HL-60 (cell line): ENCODE results near the gene CRYBA4.

Experiments
- DNase-seq, 2 experiments: peaks; one replicate each; pipeline ENCODE4 v3.0.0-alpha.2; 2010 to 2020; ENCODE audit warnings: low read depth in 1 of 2, low spot score in 1 of 2
- H3K27ac ChIP-seq: fragments of 250-450 bp; sonication (Bioruptor Pico); replicated peaks from 2 replicates; pipeline ENCODE4 v1.5.1; 2020; ENCODE audit warnings: mild to moderate bottlenecking, moderate library complexity
- H3K27me3 ChIP-seq: fragments of 250-450 bp; sonication (Bioruptor Pico); 2 replicates; pipeline ENCODE4 v1.5.1; 2021; ENCODE audit warnings: mild to moderate bottlenecking, moderate library complexity; ENCODE audit not compliant: insufficient read depth, poor library complexity, severe bottlenecking
- H3K4me3 ChIP-seq: replicated peaks from 2 replicates; pipeline ENCODE4 v1.5.1; 2011; ENCODE audit warnings: mild to moderate bottlenecking, control low read depth, low read length; ENCODE audit not compliant: insufficient read depth
- GABPA ChIP-seq: IDR thresholded peaks from 2 replicates; pipeline ENCODE4 v1.6.1; 2012; ENCODE audit warnings: low read depth
- POLR2AphosphoS5 ChIP-seq: IDR thresholded peaks from 2 replicates; pipeline ENCODE4 v1.6.1; 2012; ENCODE audit warnings: low read depth
- SPI1 ChIP-seq: IDR thresholded peaks from 2 replicates; pipeline ENCODE4 v1.6.1; 2012; ENCODE audit warnings: low read depth, mild to moderate bottlenecking, borderline replicate concordance
- TF ChIP-seq, protein P1 (sequence below): IDR thresholded peaks from one replicate; pipeline ENCODE4 v1.5.1; 2011; ENCODE audit warnings: low read length, control low read depth, inconsistent platforms; ENCODE audit not compliant: insufficient read depth
- TF ChIP-seq, protein P2 (sequence below): IDR thresholded peaks from 2 replicates; pipeline ENCODE4 v1.6.1; 2012; ENCODE audit warnings: low read depth; ENCODE audit not compliant: insufficient replicate concordance

CRYBA4 gene

DNA sequence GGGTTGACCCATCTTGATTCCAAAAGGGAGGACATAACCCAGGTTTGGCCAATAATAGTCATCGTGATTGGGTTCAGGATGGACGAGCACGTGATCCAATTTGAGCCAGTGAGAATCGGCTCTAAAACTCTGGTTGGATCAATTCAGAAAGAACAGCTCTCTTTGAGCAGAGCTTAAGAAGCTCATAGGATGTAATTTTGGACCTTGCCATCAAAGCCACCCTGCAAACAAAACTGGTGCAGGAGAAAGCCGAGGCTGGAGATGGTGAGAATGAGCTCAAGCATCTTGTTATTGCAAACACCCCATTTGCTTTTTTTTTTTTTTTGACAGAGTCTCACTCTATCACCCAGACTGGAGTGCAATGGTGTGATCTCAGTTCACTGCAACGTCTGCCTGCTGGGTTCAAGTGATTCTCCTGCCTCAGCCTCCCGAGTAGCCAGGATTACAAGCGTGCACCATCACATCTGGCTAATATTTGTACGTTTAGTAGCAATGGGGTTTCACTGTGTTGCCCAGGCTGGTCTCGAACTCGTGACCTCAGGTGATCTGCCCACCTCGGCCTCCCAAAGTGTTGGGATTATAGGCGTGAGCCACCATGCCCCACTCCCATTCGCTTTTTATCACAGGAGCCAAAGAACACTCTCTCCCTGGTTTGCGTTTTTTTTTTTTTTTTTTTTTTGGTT, 21.8 kb downstream of the CRYBA4 start:
- no peak overlapping the region for H3K4me3 ChIP-seq

DNA sequence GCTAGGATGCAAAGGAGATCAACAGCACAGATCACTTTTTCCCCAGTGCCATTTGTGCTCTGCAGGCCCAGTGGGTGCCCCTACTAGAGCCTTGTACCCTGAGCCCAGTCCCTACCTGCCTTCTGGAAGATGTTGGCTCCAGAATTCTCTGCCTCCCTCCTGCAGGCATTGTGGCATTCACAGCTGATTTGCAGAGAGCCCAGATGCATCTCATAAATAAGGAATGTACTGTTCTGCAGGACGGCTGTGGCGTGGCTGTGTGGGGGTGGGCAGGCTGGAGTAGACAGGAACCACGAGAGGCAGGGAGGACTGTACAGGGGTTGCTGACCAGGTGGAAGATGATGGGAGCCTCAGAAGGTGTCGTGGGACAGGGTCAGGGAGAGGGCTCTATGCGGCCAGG, 24.4 kb downstream of the CRYBA4 start:
- TF ChIP-seq SPI1 = no peak
- TF ChIP-seq, protein P1, sequence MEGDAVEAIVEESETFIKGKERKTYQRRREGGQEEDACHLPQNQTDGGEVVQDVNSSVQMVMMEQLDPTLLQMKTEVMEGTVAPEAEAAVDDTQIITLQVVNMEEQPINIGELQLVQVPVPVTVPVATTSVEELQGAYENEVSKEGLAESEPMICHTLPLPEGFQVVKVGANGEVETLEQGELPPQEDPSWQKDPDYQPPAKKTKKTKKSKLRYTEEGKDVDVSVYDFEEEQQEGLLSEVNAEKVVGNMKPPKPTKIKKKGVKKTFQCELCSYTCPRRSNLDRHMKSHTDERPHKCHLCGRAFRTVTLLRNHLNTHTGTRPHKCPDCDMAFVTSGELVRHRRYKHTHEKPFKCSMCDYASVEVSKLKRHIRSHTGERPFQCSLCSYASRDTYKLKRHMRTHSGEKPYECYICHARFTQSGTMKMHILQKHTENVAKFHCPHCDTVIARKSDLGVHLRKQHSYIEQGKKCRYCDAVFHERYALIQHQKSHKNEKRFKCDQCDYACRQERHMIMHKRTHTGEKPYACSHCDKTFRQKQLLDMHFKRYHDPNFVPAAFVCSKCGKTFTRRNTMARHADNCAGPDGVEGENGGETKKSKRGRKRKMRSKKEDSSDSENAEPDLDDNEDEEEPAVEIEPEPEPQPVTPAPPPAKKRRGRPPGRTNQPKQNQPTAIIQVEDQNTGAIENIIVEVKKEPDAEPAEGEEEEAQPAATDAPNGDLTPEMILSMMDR = no peak
- TF ChIP-seq GABPA = no peak
- no peak for TF ChIP-seq POLR2AphosphoS5
- TF ChIP-seq, protein P2, sequence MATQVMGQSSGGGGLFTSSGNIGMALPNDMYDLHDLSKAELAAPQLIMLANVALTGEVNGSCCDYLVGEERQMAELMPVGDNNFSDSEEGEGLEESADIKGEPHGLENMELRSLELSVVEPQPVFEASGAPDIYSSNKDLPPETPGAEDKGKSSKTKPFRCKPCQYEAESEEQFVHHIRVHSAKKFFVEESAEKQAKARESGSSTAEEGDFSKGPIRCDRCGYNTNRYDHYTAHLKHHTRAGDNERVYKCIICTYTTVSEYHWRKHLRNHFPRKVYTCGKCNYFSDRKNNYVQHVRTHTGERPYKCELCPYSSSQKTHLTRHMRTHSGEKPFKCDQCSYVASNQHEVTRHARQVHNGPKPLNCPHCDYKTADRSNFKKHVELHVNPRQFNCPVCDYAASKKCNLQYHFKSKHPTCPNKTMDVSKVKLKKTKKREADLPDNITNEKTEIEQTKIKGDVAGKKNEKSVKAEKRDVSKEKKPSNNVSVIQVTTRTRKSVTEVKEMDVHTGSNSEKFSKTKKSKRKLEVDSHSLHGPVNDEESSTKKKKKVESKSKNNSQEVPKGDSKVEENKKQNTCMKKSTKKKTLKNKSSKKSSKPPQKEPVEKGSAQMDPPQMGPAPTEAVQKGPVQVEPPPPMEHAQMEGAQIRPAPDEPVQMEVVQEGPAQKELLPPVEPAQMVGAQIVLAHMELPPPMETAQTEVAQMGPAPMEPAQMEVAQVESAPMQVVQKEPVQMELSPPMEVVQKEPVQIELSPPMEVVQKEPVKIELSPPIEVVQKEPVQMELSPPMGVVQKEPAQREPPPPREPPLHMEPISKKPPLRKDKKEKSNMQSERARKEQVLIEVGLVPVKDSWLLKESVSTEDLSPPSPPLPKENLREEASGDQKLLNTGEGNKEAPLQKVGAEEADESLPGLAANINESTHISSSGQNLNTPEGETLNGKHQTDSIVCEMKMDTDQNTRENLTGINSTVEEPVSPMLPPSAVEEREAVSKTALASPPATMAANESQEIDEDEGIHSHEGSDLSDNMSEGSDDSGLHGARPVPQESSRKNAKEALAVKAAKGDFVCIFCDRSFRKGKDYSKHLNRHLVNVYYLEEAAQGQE = no peak
- Histone ChIP-seq H3K27me3 (no peaks in the 10 kb centered on the region), H3K4me3 (no peak overlapping the region), H3K27ac (no peak overlapping the region)
- no peak for DNase-seq

More for the DNA sequence above, 21.8 kb downstream of the CRYBA4 start:
- Histone ChIP-seq H3K27me3 (no peaks in the 10 kb centered on the region), H3K27ac (no peak overlapping the region)
- TF ChIP-seq GABPA = no peak
- TF ChIP-seq, protein P2 = no peak
- DNase-seq = no peak

DNA sequence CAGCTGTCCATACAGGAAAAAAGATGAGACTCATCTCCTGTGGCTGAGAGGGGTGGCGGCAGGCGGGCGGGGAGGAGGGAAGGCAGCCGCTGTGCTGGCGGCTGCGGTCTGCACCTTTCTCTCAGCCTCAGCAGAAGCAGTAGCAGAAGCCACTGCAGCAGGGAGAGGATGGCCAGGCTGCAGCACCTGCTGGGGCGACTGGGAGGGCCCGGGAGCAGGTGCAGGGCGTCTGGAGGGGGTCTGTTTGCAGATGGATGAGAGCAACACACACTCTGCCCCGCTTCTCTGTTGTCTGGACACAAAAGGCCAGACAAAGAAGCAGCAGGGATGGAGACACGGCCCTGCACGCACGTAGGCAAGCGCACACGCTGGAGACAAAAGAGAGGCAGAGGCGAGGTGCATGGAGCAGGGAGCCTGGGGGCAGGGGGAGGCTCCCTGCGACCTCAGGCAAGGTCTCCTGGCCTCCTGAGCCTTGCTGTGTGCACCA, 26.3 kb downstream of the CRYBA4 start:
- Histone ChIP-seq H3K27ac (peak overlapping the region; percentile 82), H3K4me3 (no peak overlapping the region), H3K27me3 (no peaks in the 10 kb centered on the region)
- peak in 1 of 2 experiments; percentile 70 for DNase-seq
- TF ChIP-seq GABPA = no peak
- peak; percentile 62; the same call in 1 of the 2 replicates for TF ChIP-seq POLR2AphosphoS5
- TF ChIP-seq SPI1 = no peak
- TF ChIP-seq, protein P1 = no peak

DNA sequence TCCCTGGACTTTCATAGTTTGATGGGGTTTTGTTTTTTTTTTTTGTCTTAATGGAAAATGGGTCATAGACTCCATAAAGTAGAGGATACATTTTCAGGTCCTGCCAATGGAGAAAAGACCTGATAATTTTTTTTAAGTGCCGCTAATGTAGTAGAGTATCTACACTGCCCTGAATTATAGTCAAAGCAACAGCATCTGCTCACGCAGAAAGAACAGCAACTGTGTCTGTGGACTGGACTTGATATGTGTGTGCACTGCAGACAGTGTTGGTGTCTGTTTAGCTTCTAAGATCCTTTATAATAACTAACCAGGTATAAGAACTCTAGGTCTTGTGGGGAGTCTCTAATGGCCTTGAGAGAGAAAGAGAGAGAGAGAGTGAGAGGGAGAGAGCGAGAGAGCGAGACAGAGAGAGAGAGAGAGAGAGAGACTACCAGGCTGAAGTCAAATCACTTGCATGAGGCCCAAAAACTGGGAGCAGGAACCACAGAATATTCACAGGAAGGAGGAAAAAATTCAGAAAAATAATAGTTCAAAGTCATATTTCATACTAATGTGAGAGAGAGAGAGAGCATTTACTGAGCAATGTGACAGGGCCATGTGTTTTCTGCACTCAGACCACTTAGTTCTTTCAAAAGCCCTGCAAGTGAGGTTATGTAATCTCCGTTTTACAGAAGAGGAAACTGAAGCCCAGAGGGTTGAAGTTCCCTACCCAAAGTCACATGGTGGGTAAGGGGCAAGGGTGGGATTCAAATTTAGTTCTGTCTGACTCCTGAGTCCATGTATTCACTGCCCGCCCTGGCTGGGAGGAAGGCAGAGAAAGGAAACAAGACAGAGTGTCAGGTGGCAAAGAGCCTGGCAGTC, 27.0 kb downstream of the CRYBA4 start:
- Histone ChIP-seq H3K4me3 (no peak overlapping the region), H3K27ac (peak overlapping the region; percentile 82), H3K27me3 (no peaks in the 10 kb centered on the region)
- TF ChIP-seq SPI1 (peak; percentile 58; the same call in 1 of the 2 replicates), POLR2AphosphoS5 (peak; percentile 46; the same call in 1 of the 2 replicates)
- TF ChIP-seq, protein P1 = no peak
- DNase-seq = peak in 1 of 2 experiments; percentile 81
